PC-9 (cell line): ENCODE data around the gene COA6.

Source experiments
- CTCF ChIP-seq: fragments of 200-600 bp; sonication (generic); conservative IDR thresholded peaks from 2 replicates; pipeline ENCODE4 v1.6.1; 2017; ENCODE audit warnings: mixed run types, antibody characterized with exemption, mild to moderate bottlenecking, moderate library complexity
- EZH2 ChIP-seq: fragments of 200-600 bp; sonication (generic); IDR thresholded peaks from 2 replicates; pipeline ENCODE4 v1.8.0; 2017; ENCODE audit warnings: antibody characterized with exemption, low read depth

GRCh38 chr1:234336359-234336758 lies 36.9 kb upstream of the COA6 start:
- no peak for TF ChIP-seq CTCF
- no peak for TF ChIP-seq EZH2
